K562 (cell line): ENCODE data around the gene GNRHR. TPM values are rescaled to one million over a fixed set of nuclear protein-coding genes. Genes with fewer than 3 reads are reported as not detected.
A peak's percentile ranks its signal among the peaks of the same experiment; 100 is the strongest.

Source experiments
- ATAC-seq: fragments of 200-7000 bp; cut with Tn5 transposase; 3 replicates; pipeline ENCODE4 v1.9.1; 2020; ENCODE audit warnings: moderate library complexity
- BruUV-seq: library from RNA; stranded (reverse); fragments of 400-500 nt; replicated peaks from 2 replicates; lab custom pipeline; 2021; lab: Mats Ljungman, UMichigan
- CTCF ChIA-PET: fragments of 300-600 bp; formaldehyde crosslinking; extraction: SDS; loops from one replicate; lab custom pipeline; 2021; ENCODE audit warnings: low intra/inter-chr PET ratio; lab: Yijun Ruan, JAX
- POLR2A ChIA-PET: fragments of 300-600, 350-650 bp; sonication (Branson Sonifier 250); formaldehyde crosslinking; extraction: SDS; loops from one replicate; lab custom pipeline; 2021; ENCODE audit warnings: antibody characterized with exemption, inconsistent platforms; lab: Yijun Ruan, JAX
- DNase-seq, 4 experiments: peaks; one replicate each; pipeline versions ENCODE4 v3.0.0 to v3.0.0-alpha.2; 2011 to 2018; ENCODE audit warnings: low spot score in 3 of 4, mixed read lengths in 3 of 4; ENCODE audit errors: extremely low read depth in 1 of 4
- FAIRE-seq: peaks from 2 replicates; lab custom pipeline; 2011; peaks lifted over from hg19 to GRCh38; lab: Jason Lieb, UNC
- H2AFZ ChIP-seq: 2 replicates; pipeline ENCODE4 v1.6.0; 2011; ENCODE audit warnings: low read depth, low read length, control low read depth, inconsistent platforms
- H3K27ac ChIP-seq: fragments of 200-600 bp; 3 replicates; pipeline ENCODE4 v1.8.0; 2011; ENCODE audit warnings: low read depth, mild to moderate bottlenecking, control low read depth, inconsistent platforms, low read length, moderate library complexity, mixed read lengths; ENCODE audit errors: extremely low read depth
- H3K27me3 ChIP-seq, 2 experiments: fragments of 300-600 bp in 1 of 2; 2 replicates in 1 of 2; 3 replicates in 1 of 2; pipeline versions ENCODE4 v1.6.0 to v1.8.0; 2011; ENCODE audit warnings: inconsistent platforms in 2 of 2, low read length in 2 of 2, mild to moderate bottlenecking in 1 of 2, mixed read lengths in 1 of 2, moderate library complexity in 1 of 2; ENCODE audit not compliant: control insufficient read depth in 2 of 2, insufficient read depth in 2 of 2
- H3K36me3 ChIP-seq: fragments of 300-600 bp; 3 replicates; pipeline ENCODE4 v1.8.0; 2011; ENCODE audit warnings: mild to moderate bottlenecking, low read length, inconsistent platforms; ENCODE audit not compliant: control insufficient read depth, insufficient read depth
- H3K4me1 ChIP-seq, 2 experiments: fragments of 200-600 bp in 1 of 2; replicated peaks in 1 of 2; 2 replicates in 1 of 2; 3 replicates in 1 of 2; pipeline versions ENCODE4 v1.5.1 to v1.8.0; 2011; ENCODE audit warnings: inconsistent platforms in 2 of 2, low read length in 2 of 2, mild to moderate bottlenecking in 1 of 2, mixed read lengths in 1 of 2, moderate library complexity in 1 of 2; ENCODE audit not compliant: control insufficient read depth in 2 of 2, insufficient read depth in 2 of 2
- H3K4me2 ChIP-seq: 2 replicates; pipeline ENCODE4 v1.6.1; 2011; ENCODE audit warnings: low read length, control low read depth, inconsistent platforms, mixed read lengths; ENCODE audit not compliant: insufficient read depth
- H3K4me3 ChIP-seq: fragments of 200-600 bp; sonication (generic), shearing (Covaris generic); 2 replicates; pipeline ENCODE4 v1.5.1; 2016; ENCODE audit warnings: control low read depth, inconsistent platforms
- H3K79me2 ChIP-seq: fragments of 200-600 bp; 3 replicates; pipeline ENCODE4 v1.8.0; 2011; ENCODE audit warnings: low read length, inconsistent platforms; ENCODE audit not compliant: control insufficient read depth, insufficient read depth
- H3K9ac ChIP-seq, 2 experiments: 2 replicates each; pipeline versions ENCODE4 v1.6.0 to v1.6.1; 2011; ENCODE audit warnings: low read depth in 2 of 2, low read length in 2 of 2, control low read depth in 1 of 2, inconsistent platforms in 1 of 2, mild to moderate bottlenecking in 1 of 2, mixed read lengths in 1 of 2; ENCODE audit not compliant: insufficient read depth in 1 of 2
- H3K9me1 ChIP-seq: one replicate; pipeline ENCODE4 v1.6.0; 2011; ENCODE audit warnings: inconsistent platforms, mild to moderate bottlenecking, low read length, moderate library complexity; ENCODE audit not compliant: control insufficient read depth, insufficient read depth
- H3K9me3 ChIP-seq: replicated peaks from 2 replicates; pipeline ENCODE4 v1.5.1; 2011; ENCODE audit warnings: low read depth, low read length, inconsistent platforms; ENCODE audit not compliant: control insufficient read depth, insufficient read depth
- H4K20me1 ChIP-seq: replicated peaks from 2 replicates; pipeline ENCODE4 v1.6.1; 2011; ENCODE audit warnings: low read length, inconsistent platforms, mixed read lengths; ENCODE audit not compliant: control insufficient read depth, insufficient read depth
- ASH1L ChIP-seq: fragments of 450-650 bp; IDR thresholded peaks from 2 replicates; pipeline ENCODE4 v1.6.1; 2018; ENCODE audit warnings: borderline replicate concordance, mild to moderate bottlenecking, low read depth; ENCODE audit not compliant: partially characterized antibody
- BRD9 ChIP-seq: fragments of 450-650 bp; IDR thresholded peaks from 2 replicates; pipeline ENCODE4 v1.6.1; 2018; ENCODE audit warnings: low read depth; ENCODE audit not compliant: partially characterized antibody
- CBX1 ChIP-seq: sonication (generic); IDR thresholded peaks from 2 replicates; pipeline ENCODE4 v1.6.1; 2016; ENCODE audit warnings: antibody characterized with exemption, low read depth, mild to moderate bottlenecking
- ELF1 ChIP-seq: fragments of 200-800 bp; sonication (Bioruptor generic); IDR thresholded peaks from 2 replicates; pipeline ENCODE4 v1.6.1; 2016; ENCODE audit warnings: missing genetic modification characterization, missing compliant biosample characterization
- FOXM1 ChIP-seq, 2 experiments: fragments of 450-650 bp in 1 of 2; sonication (generic) in 1 of 2; formaldehyde crosslinking in 1 of 2; IDR thresholded peaks; 2 replicates each; pipeline versions ENCODE4 v1.6.1 to v1.9.0; 2017 to 2022; ENCODE audit warnings: low read depth in 2 of 2, mild to moderate bottlenecking in 2 of 2, missing genetic modification reagents in 1 of 2, moderate library complexity in 1 of 2
- KAT7 ChIP-seq: sonication (generic); formaldehyde crosslinking; IDR thresholded peaks from 2 replicates; pipeline ENCODE4 v1.8.0; 2022; ENCODE audit warnings: missing genetic modification reagents, mild to moderate bottlenecking, borderline replicate concordance
- POLR2AphosphoS2 ChIP-seq: IDR thresholded peaks from 2 replicates; pipeline ENCODE4 v1.6.1; 2012; ENCODE audit warnings: low read length, improper control_type of control experiment
- SIN3A ChIP-seq, 2 experiments: fragments of 150-350 bp in 1 of 2; IDR thresholded peaks; 2 replicates each; pipeline ENCODE4 v1.6.1; 2011 to 2016; ENCODE audit warnings: borderline replicate concordance in 2 of 2, low read depth in 2 of 2, low read length in 2 of 2, mild to moderate bottlenecking in 2 of 2, moderate library complexity in 2 of 2; ENCODE audit not compliant: control insufficient read depth in 1 of 2
- SIN3B ChIP-seq: fragments of 450-650 bp; IDR thresholded peaks from 2 replicates; pipeline ENCODE4 v1.6.1; 2017; ENCODE audit warnings: low read depth, mild to moderate bottlenecking, moderate library complexity
- SLC30A9 ChIP-seq: fragments of 250-450 bp; sonication (Bioruptor Pico); IDR thresholded peaks from 2 replicates; pipeline ENCODE4 v1.8.0; 2022; ENCODE audit warnings: mild to moderate bottlenecking, moderate library complexity
- STAG1 ChIP-seq: sonication (generic); formaldehyde crosslinking; IDR thresholded peaks from 2 replicates; pipeline ENCODE4 v1.5.0; 2020; ENCODE audit warnings: missing genetic modification reagents, borderline replicate concordance
- STAT5B ChIP-seq: fragments of 250-450 bp; sonication (Bioruptor Pico); IDR thresholded peaks from 2 replicates; pipeline ENCODE4 v1.8.0; 2021; ENCODE audit warnings: mild to moderate bottlenecking, inconsistent platforms
- ZBTB1 ChIP-seq: sonication (generic); formaldehyde crosslinking; IDR thresholded peaks from 2 replicates; pipeline ENCODE4 v1.8.1; 2023; ENCODE audit warnings: missing genetic modification reagents, low read depth, mild to moderate bottlenecking, borderline replicate concordance
- ZKSCAN1 ChIP-seq: fragments of 150-350 bp; IDR thresholded peaks from 2 replicates; pipeline ENCODE4 v1.6.1; 2016; ENCODE audit warnings: low read depth, low read length
- ZNF77 ChIP-seq: fragments of 250-450 bp; sonication (Bioruptor Pico); IDR thresholded peaks from 2 replicates; pipeline ENCODE4 v1.5.0; 2020
- ZNF780A ChIP-seq: fragments of 250-450 bp; sonication (Bioruptor Pico); IDR thresholded peaks from 2 replicates; pipeline ENCODE4 v1.5.0; 2021; ENCODE audit warnings: mild to moderate bottlenecking
- WGBS: fragments of 100-300 bp; shearing (Covaris generic); methylation state at CpG from one replicate; pipeline ENCODE4 v1.1.6; 2016; ENCODE audit warnings: low coverage, mixed read lengths; ENCODE audit not compliant: insufficient coverage; ENCODE audit errors: missing lambda C conversion rate; 5-methylcytosine and 5-hydroxymethylcytosine counted together
- in situ Hi-C: fragments of 300-500 bp; cut with MboI; formaldehyde crosslinking; loops from 4 replicates; pipeline ENCODE4 v1.15.0; 2018; ENCODE audit warnings: inconsistent platforms, mixed read lengths
- intact Hi-C: fragments of 100-400 bp; cut with micrococcal nuclease; formaldehyde crosslinking; loops from 2 replicates; pipeline ENCODE4 v1.14.2; 2022
- polyA plus RNA-seq, 8 experiments: library from polyadenylated mRNA; depleted of rRNA in 4 of 8; stranded (reverse) in 5 of 8; unstranded in 3 of 8; fragments of >200 nt; fragmentation: Nextera tagmentation in 2 of 8; fragmentation: Illumina TruSeq in 1 of 8; extraction: Ambion mirVana in 2 of 8; extraction: Trizol in 1 of 8; gene quantifications; 2 replicates each; pipeline versions ENCODE4 v1.2.1 to v1.2.3, GENCODE V29; 2011 to 2014; ENCODE audit warnings: inconsistent platforms in 1 of 8, missing spikeins in 1 of 8
- total RNA-seq, 7 experiments: library from RNA; depleted of rRNA in 6 of 7; stranded (reverse); fragments of >200 nt in 6 of 7; fragmentation: Illumina TruSeq in 2 of 7; extraction: Trizol in 2 of 7; gene quantifications; 2 replicates each; pipeline versions ENCODE4 v1.2.1 to v1.2.3, GENCODE V29; 2011 to 2021; ENCODE audit warnings: low replicate concordance in 1 of 7
- TF ChIP-seq, protein P1 (sequence below), 2 experiments: fragments of 200-800 bp in 1 of 2; sonication (Bioruptor generic) in 1 of 2; sonication (generic) in 1 of 2; formaldehyde crosslinking in 1 of 2; IDR thresholded peaks in 1 of 2; conservative IDR thresholded peaks in 1 of 2; 2 replicates each; pipeline versions ENCODE4 v1.5.0 to v1.6.1; 2016 to 2020; ENCODE audit warnings: missing compliant biosample characterization in 1 of 2, missing genetic modification characterization in 1 of 2, missing genetic modification reagents in 1 of 2

The GNRHR gene
- total and polyA plus RNA-seq, 9 of the 15 experiments (the other 6 are each of a cell fraction or from before 2014, with no cell fraction given): 0.06 to 0.13 TPM; not detected in 7

DNA sequence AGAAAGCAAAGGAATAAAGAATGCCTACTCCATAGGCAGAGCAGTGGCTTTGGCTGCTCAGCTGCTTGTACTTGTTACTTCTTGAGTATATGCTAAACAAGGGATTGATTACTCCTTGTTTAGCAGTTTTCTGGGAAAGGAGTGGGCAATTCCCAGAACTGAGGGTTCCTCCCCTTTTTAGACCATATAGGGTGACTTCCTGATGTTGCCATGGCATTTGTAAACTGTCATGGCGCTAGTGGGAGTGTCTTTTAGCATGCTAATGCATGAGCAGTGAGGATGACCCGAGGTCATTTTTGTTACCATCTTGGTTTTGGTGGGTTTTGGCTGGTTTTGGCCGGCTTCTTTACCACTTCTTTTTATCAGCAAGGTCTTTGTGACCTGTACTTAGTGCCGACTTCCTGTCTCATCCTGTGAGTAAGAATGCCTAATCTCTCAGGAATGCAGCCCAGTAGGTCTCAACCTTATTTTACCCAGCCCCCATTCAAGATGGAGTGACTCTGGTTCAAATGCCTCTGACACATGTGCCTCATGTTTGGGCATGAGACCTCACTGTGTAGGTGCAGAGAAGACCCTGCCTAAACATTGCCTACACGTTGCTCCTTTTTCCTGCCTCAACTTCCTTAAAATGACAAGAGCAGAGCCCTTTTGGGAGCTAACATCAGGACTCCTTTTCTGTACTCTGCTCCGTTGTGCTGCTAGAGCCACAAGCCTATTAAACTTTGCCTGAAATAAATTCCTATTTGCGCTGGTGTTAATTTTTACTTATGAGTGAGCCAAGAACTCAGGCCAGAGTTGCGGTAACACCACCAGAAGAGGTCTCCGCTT lies 32.2 kb downstream of the GNRHR start (continued):
- TF ChIP-seq SIN3A (IDR thresholded peaks at IDR 0.05; ENCODE audit: borderline replicate concordance in 2 of 2, control insufficient read depth in 1 of 2, low read depth in 2 of 2, low read length in 2 of 2): peak in 1 of 2 experiments; percentile 94; a peak in 2 of 4 replicates
- peak; percentile 42 for TF ChIP-seq BRD9
- TF ChIP-seq ZKSCAN1: peak; percentile 84; the same call in 1 of the 2 replicates
- TF ChIP-seq STAG1 (CRISPR knock-in tag): no peak
- peak; percentile 99 for TF ChIP-seq SLC30A9 (CRISPR knock-in tag)
- peak; percentile 99 for TF ChIP-seq STAT5B (CRISPR knock-in tag)
- no peak for TF ChIP-seq POLR2AphosphoS2
- no peak for TF ChIP-seq CBX1
- TF ChIP-seq ASH1L: no peak
- TF ChIP-seq ZNF77: peak; percentile 97

DNA sequence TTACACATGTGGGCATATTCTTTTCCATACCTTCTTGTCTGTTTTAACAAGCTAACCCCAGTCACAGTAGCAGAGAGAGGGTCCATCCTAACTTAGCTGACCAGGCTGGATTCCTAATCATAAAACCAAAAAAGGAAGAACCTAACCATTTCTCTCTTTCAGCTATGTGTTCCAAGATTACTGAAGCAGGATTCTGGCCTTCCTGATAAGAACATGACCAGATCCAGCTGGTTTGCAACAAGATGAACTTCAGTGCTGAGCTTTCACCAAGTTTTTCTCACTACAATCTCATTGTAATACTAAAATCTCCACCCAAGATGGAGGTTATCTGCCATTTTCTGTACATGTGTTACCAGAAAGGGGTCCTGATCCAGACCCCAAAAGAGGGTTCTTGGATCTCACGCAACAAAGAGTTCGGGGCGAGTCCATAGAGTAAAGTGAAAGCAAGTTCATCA lies 32.8 kb downstream of the GNRHR start:
- peak overlapping the region; percentile 82 to 88; a peak in 3 of 4 replicates for H3K9ac ChIP-seq
- in situ Hi-C loops: no loop called here
- peak overlapping the region; percentile 54 for H2AFZ ChIP-seq
- WGBS: 4% methylated on average over 3 of the region's 3 CpGs
- BruUV-seq: TSS peak; percentile 94
- peak overlapping the region; percentile 28; the same call in 1 of the 2 replicates for H3K4me3 ChIP-seq
- no peaks in the 10 kb centered on the region for H3K9me3 ChIP-seq
- H3K9me1 ChIP-seq: no peaks in the 10 kb centered on the region
- POLR2A ChIA-PET: interaction anchor here (0.8 to 2.1 kb wide), 5 partner anchors 8 to 177 kb away, joined by 4 to 9 read pairs (median 6); no protein-coding TSS in a partner anchor
- H3K36me3 ChIP-seq: peaks cover 34% of the 10 kb centered on the region
- DNase-seq (peak in 1 of 4 experiments; percentile 66), ATAC-seq (peak; percentile 46), FAIRE-seq (no peak)
- CTCF ChIA-PET: no interaction called here
- intact Hi-C loops: loop anchor here (1.0 to 10.0 kb wide), 3 partner anchors 20 to 193 kb away; partner anchors contain the start of genes CENPC and UBA6
- peaks cover 19 to 48% of the 10 kb centered on the region in 2 experiments for H3K4me1 ChIP-seq
- H3K27ac ChIP-seq: peak overlapping the region; percentile 99
- no peaks in the 10 kb centered on the region for H3K27me3 ChIP-seq
- peak overlapping the region; percentile 68 for H3K4me2 ChIP-seq
- peaks cover 43% of the 10 kb centered on the region for H3K79me2 ChIP-seq
- no peaks in the 10 kb centered on the region for H4K20me1 ChIP-seq
- no peak for TF ChIP-seq SIN3B
- no peak for TF ChIP-seq ZBTB1 (CRISPR knock-in tag)
- peak; percentile 25; the same call in 1 of the 2 replicates for TF ChIP-seq KAT7 (CRISPR knock-in tag)
- no peak for TF ChIP-seq FOXM1 (IDR thresholded peaks at IDR 0.05; ENCODE audit: low read depth)
- TF ChIP-seq FOXM1 (CRISPR knock-in tag; IDR thresholded peaks at IDR 0.05; ENCODE audit: low read depth): no peak
- no peak for TF ChIP-seq ZNF780A (CRISPR knock-in tag)
- no peak for TF ChIP-seq ELF1 (tag)
- TF ChIP-seq, protein P1, sequence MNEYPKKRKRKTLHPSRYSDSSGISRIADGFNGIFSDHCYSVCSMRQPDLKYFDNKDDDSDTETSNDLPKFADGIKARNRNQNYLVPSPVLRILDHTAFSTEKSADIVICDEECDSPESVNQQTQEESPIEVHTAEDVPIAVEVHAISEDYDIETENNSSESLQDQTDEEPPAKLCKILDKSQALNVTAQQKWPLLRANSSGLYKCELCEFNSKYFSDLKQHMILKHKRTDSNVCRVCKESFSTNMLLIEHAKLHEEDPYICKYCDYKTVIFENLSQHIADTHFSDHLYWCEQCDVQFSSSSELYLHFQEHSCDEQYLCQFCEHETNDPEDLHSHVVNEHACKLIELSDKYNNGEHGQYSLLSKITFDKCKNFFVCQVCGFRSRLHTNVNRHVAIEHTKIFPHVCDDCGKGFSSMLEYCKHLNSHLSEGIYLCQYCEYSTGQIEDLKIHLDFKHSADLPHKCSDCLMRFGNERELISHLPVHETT (CRISPR knock-in tag; conservative IDR thresholded peaks at IDR 0.05 in 1 of 2, IDR thresholded peaks at IDR 0.05 in 1 of 2): no peak
